CD14-positive monocyte (primary cell): ENCODE results near the gene ADIG. TPM values are rescaled to one million over a fixed set of nuclear protein-coding genes. Genes with fewer than 3 reads are reported as not detected.

Experiments used
- DNase-seq, 3 donors: peaks; one replicate each; pipeline ENCODE4 v3.0.0-alpha.2; 2011 to 2022
- H2AFZ ChIP-seq: 2 replicates; pipeline ENCODE4 v1.6.0; 2012; ENCODE audit warnings: mild to moderate bottlenecking, low read depth, low read length, inconsistent platforms; ENCODE audit not compliant: insufficient read depth, poor library complexity, severe bottlenecking
- H3K27ac ChIP-seq, 2 donors: 1 replicate in 1 of 2; 2 replicates in 1 of 2; pipeline ENCODE4 v1.5.1; 2012 to 2013; ENCODE audit warnings: low read length in 2 of 2, control low read depth in 1 of 2, inconsistent platforms in 1 of 2, low read depth in 1 of 2, mild to moderate bottlenecking in 1 of 2
- H3K27me3 ChIP-seq, 2 donors: one replicate each; pipeline versions ENCODE4 v1.6.0 to v1.6.1; 2011 to 2013; ENCODE audit warnings: low read length in 2 of 2; ENCODE audit not compliant: control insufficient read depth in 2 of 2, insufficient read depth in 2 of 2
- H3K36me3 ChIP-seq, 2 donors: replicated peaks in 1 of 2; 1 replicate in 1 of 2; 2 replicates in 1 of 2; pipeline versions ENCODE4 v1.5.1 to v1.6.1; 2012 to 2013; ENCODE audit warnings: low read length in 2 of 2, control low read depth in 1 of 2, inconsistent platforms in 1 of 2, mild to moderate bottlenecking in 1 of 2; ENCODE audit not compliant: insufficient read depth in 2 of 2, control insufficient read depth in 1 of 2
- H3K4me1 ChIP-seq, 2 donors: 1 replicate in 1 of 2; 2 replicates in 1 of 2; pipeline versions ENCODE4 v1.5.1 to v1.6.1; 2012 to 2013; ENCODE audit warnings: low read length in 2 of 2, control low read depth in 1 of 2, inconsistent platforms in 1 of 2, mild to moderate bottlenecking in 1 of 2, moderate library complexity in 1 of 2; ENCODE audit not compliant: insufficient read depth in 2 of 2, control insufficient read depth in 1 of 2
- H3K4me2 ChIP-seq: replicated peaks from 2 replicates; pipeline ENCODE3; 2012; ENCODE audit warnings: low read length, moderate library complexity, mild to moderate bottlenecking; ENCODE audit not compliant: poor library complexity, severe bottlenecking; ENCODE audit errors: extremely low read depth
- H3K4me3 ChIP-seq, 3 experiments: fragments of 200-600 bp in 1 of 3; sonication (generic) in 1 of 3; replicated peaks in 1 of 3; 1 replicate in 2 of 3; 2 replicates in 1 of 3; pipeline ENCODE4 v1.5.1; 2011 to 2013; ENCODE audit warnings: low read length in 3 of 3, mild to moderate bottlenecking in 3 of 3, control low read depth in 2 of 3, low read depth in 2 of 3, inconsistent platforms in 1 of 3, moderate library complexity in 1 of 3
- H3K79me2 ChIP-seq: 2 replicates; pipeline ENCODE4 v1.6.0; 2012; ENCODE audit warnings: mild to moderate bottlenecking, control low read depth, inconsistent platforms, low read length, moderate library complexity; ENCODE audit not compliant: insufficient read depth
- H3K9ac ChIP-seq: 2 replicates; pipeline ENCODE4 v1.6.0; 2017; ENCODE audit warnings: low read length, mild to moderate bottlenecking; ENCODE audit not compliant: insufficient read depth, poor library complexity, severe bottlenecking
- H3K9me3 ChIP-seq, 2 donors: replicated peaks in 1 of 2; 1 replicate in 1 of 2; 2 replicates in 1 of 2; pipeline versions ENCODE4 v1.5.1 to v1.6.1; 2012 to 2013; ENCODE audit warnings: low read length in 2 of 2, control low read depth in 1 of 2; ENCODE audit not compliant: control insufficient read depth in 1 of 2, insufficient read depth in 1 of 2
- H4K20me1 ChIP-seq: 2 replicates; pipeline ENCODE4 v1.6.0; 2012; ENCODE audit warnings: mild to moderate bottlenecking, low read length, control low read depth, moderate library complexity; ENCODE audit not compliant: insufficient read depth
- H3K27ac Mint-ChIP-seq, 7 donors: one replicate each; pipeline ENCODE4 v1.8.0; 2020; ENCODE audit warnings: mild to moderate bottlenecking in 7 of 7, mixed read lengths in 7 of 7, moderate library complexity in 6 of 7, inconsistent platforms in 2 of 7
- H3K27me3 Mint-ChIP-seq, 3 donors: one replicate each; pipeline ENCODE4 v1.8.0; 2021 to 2022; ENCODE audit warnings: low read depth in 3 of 3, mild to moderate bottlenecking in 3 of 3, mixed read lengths in 3 of 3, moderate library complexity in 3 of 3, inconsistent platforms in 1 of 3
- H3K36me3 Mint-ChIP-seq, 2 donors: one replicate each; pipeline ENCODE4 v1.8.0; 2020; ENCODE audit warnings: mixed read lengths in 2 of 2, inconsistent platforms in 1 of 2, mild to moderate bottlenecking in 1 of 2
- H3K4me1 Mint-ChIP-seq: one replicate; pipeline ENCODE4 v1.8.0; 2020; ENCODE audit warnings: mild to moderate bottlenecking, mixed read lengths
- H3K4me3 Mint-ChIP-seq, 2 donors: one replicate each; pipeline ENCODE4 v1.8.0; 2020; ENCODE audit warnings: mild to moderate bottlenecking in 2 of 2, mixed read lengths in 2 of 2, moderate library complexity in 1 of 2
- H3K9me3 Mint-ChIP-seq, 7 donors: one replicate each; pipeline ENCODE4 v1.8.0; 2020 to 2022; ENCODE audit warnings: mixed read lengths in 7 of 7, mild to moderate bottlenecking in 6 of 7, moderate library complexity in 6 of 7, inconsistent platforms in 2 of 7
- CTCF ChIP-seq: fragments of 200-600 bp; IDR thresholded peaks from one replicate; pipeline ENCODE4 v1.8.0; 2022; ENCODE audit warnings: antibody characterized with exemption, mild to moderate bottlenecking
- WGBS: methylation state at CpG from one replicate; pipeline ENCODE4 v1.1.5; 2013; ENCODE audit warnings: missing lambda C conversion rate; ENCODE audit not compliant: insufficient coverage; 5-methylcytosine and 5-hydroxymethylcytosine counted together
- intact Hi-C, 2 donors: fragments of 100-400 bp; cut with micrococcal nuclease; formaldehyde crosslinking; loops; one replicate each; pipeline versions ENCODE4 v1.15.0 to v1.15.1; 2023
- polyA plus RNA-seq, 3 donors: library from polyadenylated mRNA; depleted of rRNA in 1 of 3; unstranded in 2 of 3; stranded (reverse) in 1 of 3; fragments of 300-500 nt in 2 of 3; fragments of >200 nt in 1 of 3; fragmentation: Illumina TruSeq in 2 of 3; gene quantifications; 1 replicate in 2 of 3; 2 replicates in 1 of 3; pipeline ENCODE4 v1.2.3, GENCODE V29; 2012 to 2021

ADIG gene
- polyA plus RNA-seq, 3 donors: not detected

GRCh38 chr20:38623061-38623460 is 42.1 kb downstream of the ADIG start:
- Histone ChIP-seq H3K27ac (no peak overlapping the region), H3K79me2 (no peaks in the 10 kb centered on the region), H2AFZ (no peak overlapping the region), H3K36me3 (no peaks in the 10 kb centered on the region), H3K4me3 (no peak overlapping the region), H3K4me2 (no peak overlapping the region), H4K20me1 (no peaks in the 10 kb centered on the region), H3K9me3 (no peaks in the 10 kb centered on the region), H3K27me3 (peaks cover 3 to 13% of the 10 kb centered on the region in 2 donors), H3K9ac (no peak overlapping the region), H3K4me1 (no peaks in the 10 kb centered on the region)
- Mint-ChIP-seq H3K4me1 (no peaks in the 10 kb centered on the region), H3K27me3 (peaks cover 13 to 20% (median 16%) of the 10 kb centered on the region in 3 donors), H3K27ac (no peak overlapping the region), H3K4me3 (no peak overlapping the region), H3K36me3 (no peaks in the 10 kb centered on the region), H3K9me3 (peaks cover 2 to 10% (median 3%) of the 10 kb centered on the region in 7 donors)
- intact Hi-C loops: no loop called here
- DNase-seq: no peak
- no peak for TF ChIP-seq CTCF
- 81% methylated on average over 3 of the region's 4 CpGs for WGBS

GRCh38 chr20:38624084-38624483 is 43.1 kb downstream of the ADIG start:
- H3K27me3 ChIP-seq: peaks cover 3 to 13% of the 10 kb centered on the region in 2 donors
- no peak overlapping the region for H2AFZ ChIP-seq
- Mint-ChIP-seq H3K36me3 (no peaks in the 10 kb centered on the region), H3K4me1 (no peaks in the 10 kb centered on the region), H3K4me3 (no peak overlapping the region), H3K27me3 (peaks cover 13 to 18% (median 15%) of the 10 kb centered on the region in 3 donors), H3K27ac (no peak overlapping the region), H3K9me3 (peaks cover under 1 to 10% (median 3%) of the 10 kb centered on the region in 7 donors)
- no peak overlapping the region for H3K27ac ChIP-seq
- no peak for DNase-seq
- no peaks in the 10 kb centered on the region for H3K79me2 ChIP-seq
- no peak for TF ChIP-seq CTCF
- H3K9ac ChIP-seq: no peak overlapping the region
- H3K4me2 ChIP-seq: no peak overlapping the region
- WGBS: 100% methylated on average over 1 of the region's 2 CpGs
- no peaks in the 10 kb centered on the region for H3K4me1 ChIP-seq
- no peaks in the 10 kb centered on the region for H3K36me3 ChIP-seq
- intact Hi-C loops: no loop called here
- no peaks in the 10 kb centered on the region for H3K9me3 ChIP-seq
- H3K4me3 ChIP-seq: no peak overlapping the region
- H4K20me1 ChIP-seq: no peaks in the 10 kb centered on the region
